Epithelial cell of proximal tubule (primary cell): ENCODE data around the gene MAP3K9. TPM values are rescaled to one million over a fixed set of nuclear protein-coding genes. Genes with fewer than 3 reads are reported as not detected.
A peak's percentile ranks its signal among the peaks of the same experiment; 100 is the strongest.

Experiments
- DNase-seq: peaks from one replicate; pipeline ENCODE4 v3.0.0-alpha.2; 2011; ENCODE audit warnings: low read depth
- H3K4me3 ChIP-seq: 2 replicates; pipeline ENCODE4 v1.5.1; 2011; ENCODE audit warnings: low read depth, mild to moderate bottlenecking, low read length
- total RNA-seq: library from RNA; depleted of rRNA; stranded (reverse); fragments of >200 nt; gene quantifications from 2 replicates; pipeline ENCODE4 v1.2.3, GENCODE V29; 2015
- TF ChIP-seq, protein P1 (sequence below): conservative IDR thresholded peaks from 2 replicates; pipeline ENCODE4 v1.5.1; 2012; ENCODE audit warnings: low read depth, mild to moderate bottlenecking, low read length

MAP3K9 gene
- total RNA-seq, 1 donor from 2014 or later: 16.7 TPM

DNA sequence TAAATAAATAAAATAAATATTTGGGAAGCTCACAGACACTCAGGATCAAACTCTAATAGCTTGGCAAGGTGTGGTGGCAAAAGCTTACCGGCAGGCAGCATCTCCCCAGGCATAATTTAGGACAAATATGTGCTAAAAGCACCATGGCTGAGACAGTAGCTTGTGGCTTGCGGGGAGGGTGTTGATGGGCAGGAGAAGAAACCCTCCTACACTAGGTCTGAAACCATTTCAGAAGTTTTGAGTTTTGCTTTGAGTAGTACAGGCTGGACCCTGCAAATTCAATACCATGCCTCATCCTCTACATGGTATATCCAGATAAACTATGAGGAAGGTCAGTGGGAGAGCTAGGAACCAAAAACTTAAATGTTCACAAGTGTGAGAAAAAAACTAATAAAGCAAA, 33.1 kb downstream of the MAP3K9 start:
- DNase-seq: no peak
- no peak overlapping the region for H3K4me3 ChIP-seq
- TF ChIP-seq, protein P1, sequence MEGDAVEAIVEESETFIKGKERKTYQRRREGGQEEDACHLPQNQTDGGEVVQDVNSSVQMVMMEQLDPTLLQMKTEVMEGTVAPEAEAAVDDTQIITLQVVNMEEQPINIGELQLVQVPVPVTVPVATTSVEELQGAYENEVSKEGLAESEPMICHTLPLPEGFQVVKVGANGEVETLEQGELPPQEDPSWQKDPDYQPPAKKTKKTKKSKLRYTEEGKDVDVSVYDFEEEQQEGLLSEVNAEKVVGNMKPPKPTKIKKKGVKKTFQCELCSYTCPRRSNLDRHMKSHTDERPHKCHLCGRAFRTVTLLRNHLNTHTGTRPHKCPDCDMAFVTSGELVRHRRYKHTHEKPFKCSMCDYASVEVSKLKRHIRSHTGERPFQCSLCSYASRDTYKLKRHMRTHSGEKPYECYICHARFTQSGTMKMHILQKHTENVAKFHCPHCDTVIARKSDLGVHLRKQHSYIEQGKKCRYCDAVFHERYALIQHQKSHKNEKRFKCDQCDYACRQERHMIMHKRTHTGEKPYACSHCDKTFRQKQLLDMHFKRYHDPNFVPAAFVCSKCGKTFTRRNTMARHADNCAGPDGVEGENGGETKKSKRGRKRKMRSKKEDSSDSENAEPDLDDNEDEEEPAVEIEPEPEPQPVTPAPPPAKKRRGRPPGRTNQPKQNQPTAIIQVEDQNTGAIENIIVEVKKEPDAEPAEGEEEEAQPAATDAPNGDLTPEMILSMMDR: no peak

DNA sequence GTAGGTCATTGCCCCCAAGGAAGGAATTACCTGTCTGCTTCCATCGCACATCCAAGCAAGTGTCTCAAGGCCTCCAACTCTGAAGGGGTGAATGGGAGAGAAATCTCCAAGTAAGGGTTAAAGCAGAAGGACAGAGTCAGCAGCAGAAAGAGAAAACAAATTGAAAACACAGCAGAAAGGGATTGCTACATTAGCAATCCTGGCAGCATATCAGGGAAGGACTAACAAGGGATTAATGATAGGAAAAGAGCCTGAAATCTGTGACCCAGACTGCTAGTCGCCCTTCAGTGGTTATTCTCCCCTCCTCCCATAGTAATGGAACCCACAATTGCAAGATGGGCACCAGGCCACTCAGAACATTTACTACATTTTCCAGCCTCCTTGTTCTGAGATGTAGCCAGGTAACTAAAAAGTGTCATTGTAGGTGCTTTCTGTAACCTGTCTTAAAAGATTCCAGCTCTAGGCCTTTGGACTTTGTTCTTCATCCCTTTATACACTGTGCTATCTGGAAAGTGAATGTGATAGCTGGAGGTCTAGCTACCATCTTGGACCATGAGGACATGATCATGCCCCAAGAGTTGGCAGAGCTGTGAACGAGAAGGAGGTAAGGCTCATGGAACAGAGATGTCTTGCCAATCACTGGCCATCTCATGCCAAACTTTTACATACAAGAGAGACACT, 36.0 kb downstream of the MAP3K9 start:
- no peak for DNase-seq
- TF ChIP-seq, protein P1: no peak
- H3K4me3 ChIP-seq: no peak overlapping the region

DNA sequence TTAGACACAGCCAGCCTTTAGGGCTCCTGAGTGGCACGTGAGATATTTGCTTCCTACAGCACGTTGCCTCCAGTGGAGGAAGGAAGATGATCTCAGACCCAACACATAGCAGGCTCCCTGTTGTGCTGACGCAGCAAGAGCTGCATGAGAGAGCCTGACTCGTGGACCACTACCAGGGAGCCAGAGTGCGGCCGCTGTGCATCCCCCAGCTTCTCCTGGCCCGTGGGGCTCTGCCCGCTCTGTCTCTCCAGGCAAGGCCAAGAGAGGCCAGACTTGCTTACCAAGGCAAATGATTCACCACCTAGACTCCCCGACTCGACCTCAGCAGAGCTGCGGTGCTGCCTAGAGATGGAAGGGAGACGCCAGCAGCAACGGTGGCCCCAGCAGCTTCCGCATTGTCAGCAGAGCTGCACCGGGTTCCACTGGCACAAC, 37.5 kb downstream of the MAP3K9 start:
- peak overlapping the region; percentile 15 for H3K4me3 ChIP-seq
- TF ChIP-seq, protein P1: no peak
- DNase-seq: no peak

DNA sequence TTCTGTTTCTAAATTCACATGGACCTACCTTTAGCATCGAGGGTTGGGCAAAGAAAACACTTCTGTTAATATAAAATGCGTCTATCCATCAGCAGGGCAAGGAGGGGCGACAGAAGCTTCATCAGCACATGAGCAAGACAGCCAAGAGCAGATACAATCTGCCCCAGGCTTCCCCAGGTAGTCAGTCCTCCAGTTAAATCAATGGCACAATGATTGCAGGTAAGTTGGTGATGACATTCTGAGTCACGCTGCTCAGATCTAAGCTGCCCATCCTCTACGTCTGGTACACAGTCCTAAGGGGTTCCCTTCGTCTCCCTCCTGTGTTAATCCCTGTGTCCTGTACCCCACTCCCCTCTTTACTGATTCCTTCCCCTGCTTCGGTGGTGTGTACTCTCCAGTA, 38.8 kb downstream of the MAP3K9 start:
- TF ChIP-seq, protein P1: no peak
- DNase-seq: no peak
- H3K4me3 ChIP-seq: no peak overlapping the region

DNA sequence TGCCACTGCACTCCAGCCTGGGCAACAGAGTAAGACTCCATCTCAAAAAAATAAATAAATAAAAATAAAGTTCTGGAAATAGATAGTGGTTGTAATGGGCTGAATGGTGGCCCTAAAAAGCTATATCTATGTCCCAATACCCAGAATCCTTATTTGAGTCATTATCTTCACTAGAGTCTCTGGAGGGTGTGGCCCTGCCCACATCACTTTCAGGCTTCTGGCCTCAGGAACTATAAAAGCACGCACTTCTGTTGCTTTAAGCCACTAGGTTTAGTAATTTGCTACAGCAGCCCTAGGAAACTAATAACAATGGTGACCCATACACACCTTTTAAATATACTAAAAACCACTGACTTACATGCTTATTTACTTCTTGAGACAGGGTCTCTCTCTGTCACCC, 49.9 kb downstream of the MAP3K9 start:
- H3K4me3 ChIP-seq: no peak overlapping the region
- TF ChIP-seq, protein P1: no peak
- DNase-seq: no peak

DNA sequence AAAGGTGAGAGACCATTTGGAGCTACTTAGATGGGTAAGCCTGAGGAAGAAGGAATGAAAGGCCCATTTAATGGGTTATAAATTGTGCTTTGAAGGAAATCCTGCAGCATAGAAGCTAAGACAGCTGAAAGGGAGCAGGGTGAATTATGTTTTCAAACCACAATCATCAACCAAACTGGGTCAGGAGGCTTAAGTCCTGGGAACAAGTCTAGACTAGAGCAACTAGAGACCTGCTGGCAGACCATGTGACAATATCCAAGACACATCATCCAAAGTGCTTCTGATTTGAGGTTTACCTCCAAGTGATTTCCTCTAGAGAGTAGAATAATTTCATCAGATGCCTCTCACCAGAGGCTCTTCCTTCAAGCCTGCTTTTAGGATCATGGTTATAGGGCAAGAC, 53.7 kb downstream of the MAP3K9 start:
- H3K4me3 ChIP-seq: no peak overlapping the region
- TF ChIP-seq, protein P1: no peak
- no peak for DNase-seq

DNA sequence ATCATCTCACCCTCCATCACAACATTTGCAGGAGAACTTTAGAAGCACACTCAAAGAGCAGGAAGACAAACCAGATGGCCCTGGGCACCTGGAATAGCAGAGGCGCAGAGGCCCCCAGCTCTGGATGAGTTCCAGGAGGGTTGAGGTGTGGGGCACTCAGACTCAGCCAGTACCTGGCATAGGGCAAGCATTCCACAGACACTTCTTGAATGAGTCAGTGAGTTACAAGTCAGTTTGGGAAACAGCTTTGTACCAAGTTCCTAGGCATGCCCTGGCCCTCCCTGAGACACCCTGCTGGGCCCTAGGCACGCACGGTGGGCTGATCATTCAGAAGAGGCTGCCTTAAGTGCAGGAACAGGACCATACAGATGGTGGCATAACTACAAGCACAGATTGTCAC, 54.3 kb downstream of the MAP3K9 start:
- no peak overlapping the region for H3K4me3 ChIP-seq
- DNase-seq: peak; percentile 68
- TF ChIP-seq, protein P1: no peak
